ENCODE data around the gene GPR89B.
"Not testable (repeated sequence)": the region's sequence is repeated elsewhere in the genome, so short reads cannot be mapped to it uniquely, and the experiment has no call there.

DNA sequence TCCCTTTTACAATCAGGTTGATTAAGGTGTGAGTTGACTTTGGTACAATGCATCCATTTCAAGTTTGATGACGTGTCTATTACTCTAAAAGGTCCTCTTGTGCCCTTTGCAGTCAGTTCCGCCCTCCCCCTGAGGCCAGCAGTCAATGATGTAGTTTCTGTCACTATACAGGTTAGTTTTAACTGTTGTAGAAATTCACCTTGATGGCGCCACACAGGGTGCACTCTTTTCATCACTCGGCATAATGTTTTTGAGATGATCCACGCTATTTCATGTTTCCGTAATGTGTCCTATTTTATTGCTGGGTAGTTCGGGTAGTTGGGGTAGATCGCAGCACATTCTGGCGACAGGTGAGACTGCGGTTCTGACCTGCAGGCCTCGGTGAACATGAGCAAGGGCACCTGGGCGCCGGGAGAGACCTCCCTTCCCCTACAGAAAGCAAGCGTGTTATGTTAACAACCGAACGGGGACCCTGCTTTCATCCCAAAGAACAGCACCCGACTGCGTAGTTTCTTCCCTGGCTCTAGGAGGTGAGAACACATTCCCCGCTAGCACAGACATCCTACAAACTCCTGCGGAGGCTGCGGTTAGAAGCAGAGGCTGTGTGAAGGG, 109.7 kb downstream of the GPR89B start:
- TF ChIP-seq, protein P1, sequence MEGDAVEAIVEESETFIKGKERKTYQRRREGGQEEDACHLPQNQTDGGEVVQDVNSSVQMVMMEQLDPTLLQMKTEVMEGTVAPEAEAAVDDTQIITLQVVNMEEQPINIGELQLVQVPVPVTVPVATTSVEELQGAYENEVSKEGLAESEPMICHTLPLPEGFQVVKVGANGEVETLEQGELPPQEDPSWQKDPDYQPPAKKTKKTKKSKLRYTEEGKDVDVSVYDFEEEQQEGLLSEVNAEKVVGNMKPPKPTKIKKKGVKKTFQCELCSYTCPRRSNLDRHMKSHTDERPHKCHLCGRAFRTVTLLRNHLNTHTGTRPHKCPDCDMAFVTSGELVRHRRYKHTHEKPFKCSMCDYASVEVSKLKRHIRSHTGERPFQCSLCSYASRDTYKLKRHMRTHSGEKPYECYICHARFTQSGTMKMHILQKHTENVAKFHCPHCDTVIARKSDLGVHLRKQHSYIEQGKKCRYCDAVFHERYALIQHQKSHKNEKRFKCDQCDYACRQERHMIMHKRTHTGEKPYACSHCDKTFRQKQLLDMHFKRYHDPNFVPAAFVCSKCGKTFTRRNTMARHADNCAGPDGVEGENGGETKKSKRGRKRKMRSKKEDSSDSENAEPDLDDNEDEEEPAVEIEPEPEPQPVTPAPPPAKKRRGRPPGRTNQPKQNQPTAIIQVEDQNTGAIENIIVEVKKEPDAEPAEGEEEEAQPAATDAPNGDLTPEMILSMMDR (IDR thresholded peaks at IDR 0.05), result not testable (repeated sequence)
- not testable (repeated sequence) for TF ChIP-seq POLR2A (IDR thresholded peaks at IDR 0.05)

All from esophagus squamous epithelium (tissue), 4 donors.